Measurements from ENCODE around the gene FAM20C. TPM values are rescaled to one million over a fixed set of nuclear protein-coding genes. Genes with fewer than 3 reads are reported as not detected.

The FAM20C gene
- total and polyA plus RNA-seq, 2 donors (not counting 3 experiments of a cell fraction or from before 2014, with no cell fraction given), result 14.2 to 34.5 TPM

DNA sequence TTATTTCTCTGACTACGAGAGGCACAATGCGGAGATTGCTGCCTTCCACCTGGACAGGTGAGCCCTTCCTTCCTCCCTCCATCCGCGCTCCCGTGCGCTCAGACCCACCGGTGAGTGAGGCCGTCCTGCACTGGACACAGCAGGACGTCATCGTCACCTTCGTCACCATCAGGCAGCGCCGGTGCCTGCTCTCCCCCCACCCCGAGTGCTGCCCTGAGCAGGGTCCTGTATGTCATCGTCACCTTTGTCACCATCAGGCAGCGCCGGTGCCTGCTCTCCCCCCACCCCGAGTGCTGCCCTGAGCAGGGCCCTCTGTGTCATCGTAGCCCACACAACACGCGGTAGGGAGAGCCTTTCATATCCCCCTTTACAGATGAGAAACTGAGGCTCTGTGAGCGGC is 54.1 kb downstream of the FAM20C start:
- no peaks in the 10 kb centered on the region for H4K20me1 ChIP-seq (replicated peaks; ENCODE audit: control insufficient read depth, extremely low read depth, insufficient read depth, low read length)
- ChIA-PET POLR2A (no interaction called here), CTCF (no interaction called here)
- TF ChIP-seq POLR2A (IDR thresholded peaks at IDR 0.05; ENCODE audit: low read depth, low read length) (no peak), GATA2 (IDR thresholded peaks at IDR 0.05; ENCODE audit: insufficient read depth, insufficient read length, low read depth, low read length) (no peak), POLR2AphosphoS5 (IDR thresholded peaks at IDR 0.05; ENCODE audit: insufficient read depth, low read depth, low read length) (no peak), JUN (IDR thresholded peaks at IDR 0.05; ENCODE audit: borderline replicate concordance, insufficient read depth, insufficient read length, low read depth) (no peak), EZH2 (IDR thresholded peaks at IDR 0.05; ENCODE audit: borderline replicate concordance, low read depth, low read length, severe bottlenecking) (no peak), MYC (IDR thresholded peaks at IDR 0.05; ENCODE audit: low read depth, low read length) (no peak), CTCF (IDR thresholded peaks at IDR 0.05; ENCODE audit: extremely low read depth in 1 of 2, insufficient read depth in 1 of 2, low read depth in 1 of 2, low read length in 2 of 2) (no peak), FOS (IDR thresholded peaks at IDR 0.05; ENCODE audit: borderline replicate concordance, insufficient read depth, low read length) (no peak)
- TF ChIP-seq, protein P1, sequence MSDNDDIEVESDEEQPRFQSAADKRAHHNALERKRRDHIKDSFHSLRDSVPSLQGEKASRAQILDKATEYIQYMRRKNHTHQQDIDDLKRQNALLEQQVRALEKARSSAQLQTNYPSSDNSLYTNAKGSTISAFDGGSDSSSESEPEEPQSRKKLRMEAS (IDR thresholded peaks at IDR 0.05; ENCODE audit: insufficient read depth, insufficient read length), result no peak
- no TSS peak for BruUV-seq (replicated peaks)
- no peaks in the 10 kb centered on the region for H3K79me2 ChIP-seq (ENCODE audit: control insufficient read depth, insufficient read depth, low read length)
- dilution Hi-C loops (cut with MboI; ENCODE audit: extremely low pct_ligation_motif_present, low sequenced_read_pairs), result no loop called here
- intact Hi-C loops (cut with micrococcal nuclease), result no loop called here
- no peak overlapping the region for H3K27ac ChIP-seq (ENCODE audit: insufficient read depth, low read depth, low read length)
- no peak overlapping the region for H3K4me3 ChIP-seq (replicated peaks in 1 of 3; ENCODE audit: insufficient read depth in 1 of 3, low read depth in 1 of 3, low read length in 3 of 3)
- no peaks in the 10 kb centered on the region for H3K9me3 ChIP-seq (replicated peaks; ENCODE audit: control insufficient read depth, insufficient read depth, low read length)
- no peak overlapping the region for H2AFZ ChIP-seq (ENCODE audit: low read depth, low read length)
- DNase-seq (ENCODE audit: low read depth, low spot score) (no peak), FAIRE-seq (no peak)
- no peak overlapping the region for H3K9ac ChIP-seq (replicated peaks; ENCODE audit: extremely low read depth, insufficient read depth, low read length)
- no peaks in the 10 kb centered on the region for H3K27me3 ChIP-seq (ENCODE audit: control insufficient read depth in 2 of 2, insufficient read depth in 2 of 2, low read length in 2 of 2)
- peaks cover 0 to 2% of the 10 kb centered on the region in 2 experiments for H3K36me3 ChIP-seq (ENCODE audit: control insufficient read depth in 2 of 2, extremely low read depth in 1 of 2, insufficient read depth in 2 of 2, low read length in 2 of 2)
- no peaks in the 10 kb centered on the region for H3K9me1 ChIP-seq (replicated peaks; ENCODE audit: control insufficient read depth, extremely low read depth, insufficient read depth, low read length)
- H3K4me2 ChIP-seq (ENCODE audit: insufficient read depth, low read length), result no peak overlapping the region
- H3K4me1 ChIP-seq (ENCODE audit: control insufficient read depth, extremely low read depth, insufficient read depth, low read length), result no peaks in the 10 kb centered on the region
